ENCODE measurements around the gene ERC1.

- TF ChIP-seq CTCF (IDR thresholded peaks at IDR 0.05; ENCODE audit: low read depth, low read length) (no peak), POLR2A (IDR thresholded peaks at IDR 0.05; ENCODE audit: extremely low read depth, insufficient read length) (no peak), MYC (IDR thresholded peaks at IDR 0.05; ENCODE audit: low read depth, low read length) (no peak), MAX (IDR thresholded peaks at IDR 0.05; ENCODE audit: low read depth, low read length) (no peak)
These were observed 232.0 kb downstream of the ERC1 start for GRCh38 chr12:1222858-1223639.

Data from NB4 (cell line).